ENCODE results near the gene PSMD2. TPM values are rescaled to one million over a fixed set of nuclear protein-coding genes. Genes with fewer than 3 reads are reported as not detected.

PSMD2 gene
- total RNA-seq, 2 donors from 2014 or later: 230 to 272 TPM

GRCh38 chr3:184325715-184326369 lies 26.8 kb downstream of the PSMD2 start:
- TF ChIP-seq CTCF (IDR thresholded peaks at IDR 0.05) (no peak), POLR2A (IDR thresholded peaks at IDR 0.05) (no peak), POLR2AphosphoS5 (IDR thresholded peaks at IDR 0.05) (no peak)
- Histone ChIP-seq H3K27ac (no peak overlapping the region), H3K36me3 (peaks cover 78 to 88% of the 10 kb centered on the region in 2 donors), H3K4me3 (no peak overlapping the region), H3K9me3 (no peaks in the 10 kb centered on the region), H3K4me1 (replicated peaks) (peaks cover under 1% of the 10 kb centered on the region), H3K27me3 (replicated peaks; ENCODE audit: insufficient read depth) (no peaks in the 10 kb centered on the region)
- no peak for DNase-seq (ENCODE audit: low spot score)
- 82% methylated on average over 6 of the region's 6 CpGs for WGBS
- intact Hi-C loops (cut with DNase I): no loop called here

- H3K27ac ChIP-seq: no peak overlapping the region
- no peaks in the 10 kb centered on the region for H3K9me3 ChIP-seq
- TF ChIP-seq POLR2AphosphoS5 (IDR thresholded peaks at IDR 0.05) (no peak), CTCF (IDR thresholded peaks at IDR 0.05) (no peak), POLR2A (IDR thresholded peaks at IDR 0.05) (no peak)
- no peaks in the 10 kb centered on the region for H3K27me3 ChIP-seq (replicated peaks; ENCODE audit: insufficient read depth)
- H3K4me3 ChIP-seq: no peak overlapping the region
- H3K36me3 ChIP-seq: peaks cover 77 to 87% of the 10 kb centered on the region in 2 donors
- no peak for DNase-seq (ENCODE audit: low spot score)
- no peaks in the 10 kb centered on the region for H3K4me1 ChIP-seq (replicated peaks)
- 92% methylated on average over 21 of the region's 21 CpGs for WGBS
- intact Hi-C loops (cut with DNase I): no loop called here
These were observed 28.1 kb downstream of the PSMD2 start for GRCh38 chr3:184327171-184327570.

- H3K9me3 ChIP-seq: no peaks in the 10 kb centered on the region
- H3K27me3 ChIP-seq (replicated peaks; ENCODE audit: insufficient read depth): no peaks in the 10 kb centered on the region
- no peaks in the 10 kb centered on the region for H3K4me1 ChIP-seq (replicated peaks)
- 43% methylated on average over 3 of the region's 3 CpGs for WGBS
- intact Hi-C loops (cut with DNase I): no loop called here
- no peak overlapping the region for H3K4me3 ChIP-seq
- TF ChIP-seq POLR2A (IDR thresholded peaks at IDR 0.05) (no peak), POLR2AphosphoS5 (IDR thresholded peaks at IDR 0.05) (no peak), CTCF (IDR thresholded peaks at IDR 0.05) (no peak)
- H3K27ac ChIP-seq: no peak overlapping the region
- H3K36me3 ChIP-seq: peaks cover 64 to 81% of the 10 kb centered on the region in 2 donors
- no peak for DNase-seq (ENCODE audit: low spot score)
These were observed 29.5 kb downstream of the PSMD2 start for GRCh38 chr3:184328516-184328915.

GRCh38 chr3:184332370-184333090 lies 33.5 kb downstream of the PSMD2 start:
- Histone ChIP-seq H3K9me3 (no peaks in the 10 kb centered on the region), H3K27me3 (replicated peaks; ENCODE audit: insufficient read depth) (no peaks in the 10 kb centered on the region), H3K4me3 (no peak overlapping the region), H3K4me1 (replicated peaks) (peaks cover 7% of the 10 kb centered on the region), H3K27ac (no peak overlapping the region), H3K36me3 (peaks cover 26 to 46% of the 10 kb centered on the region in 2 donors)
- DNase-seq (ENCODE audit: low spot score): no peak
- TF ChIP-seq CTCF (IDR thresholded peaks at IDR 0.05) (no peak), POLR2A (IDR thresholded peaks at IDR 0.05) (no peak), POLR2AphosphoS5 (IDR thresholded peaks at IDR 0.05) (no peak)
- intact Hi-C loops (cut with DNase I): no loop called here
- WGBS: 73% methylated on average over 10 of the region's 10 CpGs
